GM12874 (cell line): ENCODE results near the gene FAM25A.

ENCODE experiments used
- TF ChIP-seq, protein P1 (sequence below): IDR thresholded peaks from 2 replicates; pipeline ENCODE4 v1.5.1; 2011; ENCODE audit warnings: low read depth, mild to moderate bottlenecking, control low read depth, low read length, moderate library complexity; ENCODE audit not compliant: insufficient read depth

Gene FAM25A

DNA sequence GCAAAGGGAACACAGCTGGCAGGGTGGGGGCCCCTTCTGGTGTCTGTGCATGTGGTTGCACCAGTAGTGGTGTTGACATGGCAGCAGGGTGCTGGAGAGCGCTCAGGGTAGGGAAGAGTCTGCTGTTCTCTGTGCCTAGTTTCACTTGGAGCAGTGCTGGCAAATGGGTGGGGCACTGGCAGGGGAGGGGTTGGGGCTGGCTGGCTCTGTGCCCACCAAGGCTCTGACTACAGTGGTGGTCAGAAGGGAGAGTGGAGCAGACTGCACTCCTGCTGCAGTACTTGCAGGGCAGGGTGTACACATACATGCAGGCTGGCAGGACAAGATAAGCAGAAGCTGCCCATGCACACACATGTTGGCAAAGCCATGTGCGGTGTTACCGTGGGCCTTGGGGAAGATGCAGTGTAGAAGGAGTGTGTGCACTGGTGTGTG lies 18.2 kb downstream of the FAM25A start:
- TF ChIP-seq, protein P1, sequence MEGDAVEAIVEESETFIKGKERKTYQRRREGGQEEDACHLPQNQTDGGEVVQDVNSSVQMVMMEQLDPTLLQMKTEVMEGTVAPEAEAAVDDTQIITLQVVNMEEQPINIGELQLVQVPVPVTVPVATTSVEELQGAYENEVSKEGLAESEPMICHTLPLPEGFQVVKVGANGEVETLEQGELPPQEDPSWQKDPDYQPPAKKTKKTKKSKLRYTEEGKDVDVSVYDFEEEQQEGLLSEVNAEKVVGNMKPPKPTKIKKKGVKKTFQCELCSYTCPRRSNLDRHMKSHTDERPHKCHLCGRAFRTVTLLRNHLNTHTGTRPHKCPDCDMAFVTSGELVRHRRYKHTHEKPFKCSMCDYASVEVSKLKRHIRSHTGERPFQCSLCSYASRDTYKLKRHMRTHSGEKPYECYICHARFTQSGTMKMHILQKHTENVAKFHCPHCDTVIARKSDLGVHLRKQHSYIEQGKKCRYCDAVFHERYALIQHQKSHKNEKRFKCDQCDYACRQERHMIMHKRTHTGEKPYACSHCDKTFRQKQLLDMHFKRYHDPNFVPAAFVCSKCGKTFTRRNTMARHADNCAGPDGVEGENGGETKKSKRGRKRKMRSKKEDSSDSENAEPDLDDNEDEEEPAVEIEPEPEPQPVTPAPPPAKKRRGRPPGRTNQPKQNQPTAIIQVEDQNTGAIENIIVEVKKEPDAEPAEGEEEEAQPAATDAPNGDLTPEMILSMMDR: no peak

- TF ChIP-seq, protein P1: no peak
Measured at GRCh38 chr10:87038786-87039185, 18.7 kb downstream of the FAM25A start.

GRCh38 chr10:87045434-87045938 lies 25.4 kb downstream of the FAM25A start:
- TF ChIP-seq, protein P1: no peak

DNA sequence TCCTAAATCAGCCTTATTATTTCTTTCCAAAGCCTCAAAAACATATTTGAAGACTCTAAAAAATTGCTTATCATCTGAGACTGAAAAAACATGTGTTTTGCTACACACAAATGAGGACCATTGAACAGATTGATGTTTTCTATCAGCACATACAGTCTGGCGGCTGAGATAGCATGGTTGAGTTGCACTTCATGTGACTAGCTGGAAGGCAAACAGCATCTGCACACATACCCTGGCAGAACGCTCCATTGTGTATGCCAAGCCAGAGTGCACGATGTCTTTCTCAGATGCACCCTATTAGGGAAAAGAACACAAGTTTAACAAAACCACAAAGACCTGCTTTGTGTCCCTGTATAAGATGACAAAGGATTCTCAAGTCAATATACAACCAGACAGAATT lies 33.0 kb downstream of the FAM25A start:
- TF ChIP-seq, protein P1: no peak

- TF ChIP-seq, protein P1: no peak
Measured at GRCh38 chr10:87053577-87054181, 33.6 kb downstream of the FAM25A start.

DNA sequence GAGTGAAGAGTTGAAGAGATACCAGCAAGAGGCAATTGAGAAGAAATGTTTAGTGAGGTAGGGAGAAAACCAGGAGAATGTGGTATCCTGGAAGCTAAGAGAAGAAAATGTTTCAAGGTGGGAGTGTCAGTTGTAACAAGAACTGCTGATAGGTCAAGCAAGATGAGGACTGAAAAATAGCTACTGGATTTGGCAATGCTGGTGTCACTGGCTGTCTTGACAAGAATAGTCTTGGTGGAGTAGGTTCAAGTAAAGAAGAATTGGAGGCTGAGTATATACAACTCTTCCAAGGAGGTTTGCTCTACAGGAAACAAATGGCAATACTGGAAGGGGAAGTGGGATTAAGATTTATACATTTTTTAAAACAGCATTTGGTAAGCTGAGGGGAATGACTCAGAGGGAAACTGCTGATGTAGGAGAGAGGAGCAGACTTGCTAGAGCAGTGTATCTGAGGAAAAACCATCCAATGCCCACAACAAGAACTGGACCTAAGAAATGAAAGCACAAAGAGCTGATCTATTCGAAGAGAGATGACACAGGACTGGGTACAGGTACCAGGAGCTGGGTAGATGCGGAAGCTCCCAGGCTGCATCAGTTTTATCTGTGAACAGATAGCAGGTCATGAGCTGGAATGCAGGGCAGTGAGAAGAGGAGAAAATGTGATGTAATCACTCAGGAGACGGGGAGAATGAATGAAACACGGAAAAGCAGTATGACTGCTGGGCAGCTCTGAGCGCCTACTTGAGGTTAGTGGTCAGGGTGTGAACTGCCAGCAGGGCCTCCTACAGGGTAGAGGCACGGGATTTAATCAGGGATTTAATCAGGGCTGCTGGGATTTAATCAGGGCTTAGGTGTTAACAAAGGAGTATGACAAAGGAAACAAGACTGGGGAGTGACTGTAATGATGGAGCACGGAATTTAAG lies 34.5 kb downstream of the FAM25A start:
- TF ChIP-seq, protein P1: no peak

DNA sequence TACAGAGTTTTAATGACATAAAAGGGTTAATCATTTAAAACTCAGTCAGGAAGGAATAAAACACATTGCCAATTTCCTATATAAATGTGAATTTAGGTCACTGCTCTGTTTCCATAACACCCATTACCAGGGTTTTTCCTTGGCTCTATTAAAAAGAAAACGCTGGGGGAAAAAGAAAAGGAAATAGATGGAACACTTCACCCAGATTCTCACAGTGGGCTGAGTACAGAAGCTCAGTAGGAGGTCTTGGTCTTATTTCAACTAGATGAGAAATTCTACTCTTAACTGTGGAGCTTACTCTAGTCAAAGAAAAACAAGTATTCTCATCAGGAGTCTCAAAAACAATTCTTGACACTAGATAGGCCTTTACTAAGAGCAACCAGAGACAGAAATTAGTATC lies 38.1 kb downstream of the FAM25A start:
- TF ChIP-seq, protein P1: no peak
